OCI-LY3 (cell line): Measurements from ENCODE around the gene CIAO2B.

Experiments used
- EZH2phosphoT487 ChIP-seq: fragments of 200-600 bp; shearing (Covaris generic); IDR thresholded peaks from 2 replicates; pipeline ENCODE4 v1.6.1; 2018; ENCODE audit warnings: antibody characterized with exemption, mixed run types, low read depth
- TF ChIP-seq, protein P1 (sequence below): fragments of 200-600, 300-600 bp; sonication (generic); IDR thresholded peaks from 2 replicates; pipeline ENCODE4 v1.5.1; 2014; ENCODE audit warnings: antibody characterized with exemption, low read length, low read depth

- TF ChIP-seq EZH2phosphoT487: no peak
- TF ChIP-seq, protein P1, sequence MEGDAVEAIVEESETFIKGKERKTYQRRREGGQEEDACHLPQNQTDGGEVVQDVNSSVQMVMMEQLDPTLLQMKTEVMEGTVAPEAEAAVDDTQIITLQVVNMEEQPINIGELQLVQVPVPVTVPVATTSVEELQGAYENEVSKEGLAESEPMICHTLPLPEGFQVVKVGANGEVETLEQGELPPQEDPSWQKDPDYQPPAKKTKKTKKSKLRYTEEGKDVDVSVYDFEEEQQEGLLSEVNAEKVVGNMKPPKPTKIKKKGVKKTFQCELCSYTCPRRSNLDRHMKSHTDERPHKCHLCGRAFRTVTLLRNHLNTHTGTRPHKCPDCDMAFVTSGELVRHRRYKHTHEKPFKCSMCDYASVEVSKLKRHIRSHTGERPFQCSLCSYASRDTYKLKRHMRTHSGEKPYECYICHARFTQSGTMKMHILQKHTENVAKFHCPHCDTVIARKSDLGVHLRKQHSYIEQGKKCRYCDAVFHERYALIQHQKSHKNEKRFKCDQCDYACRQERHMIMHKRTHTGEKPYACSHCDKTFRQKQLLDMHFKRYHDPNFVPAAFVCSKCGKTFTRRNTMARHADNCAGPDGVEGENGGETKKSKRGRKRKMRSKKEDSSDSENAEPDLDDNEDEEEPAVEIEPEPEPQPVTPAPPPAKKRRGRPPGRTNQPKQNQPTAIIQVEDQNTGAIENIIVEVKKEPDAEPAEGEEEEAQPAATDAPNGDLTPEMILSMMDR: no peak
Measured at GRCh38 chr16:66934138-66934838, at the start of gene CIAO2B.
